Upper lobe of left lung (tissue), 4 donors: ENCODE data around the gene INPP5D.

Experiments used
- CTCF ChIP-seq, 6 experiments: fragments of 450-650 bp in 4 of 6; fragments of 200-600 bp in 2 of 6; sonication (generic) in 2 of 6; IDR thresholded peaks; one replicate each; pipeline ENCODE4 v1.5.1; 2016 to 2019; ENCODE audit warnings: antibody characterized with exemption in 6 of 6
- EP300 ChIP-seq, 4 donors: sonication (generic); formaldehyde crosslinking; IDR thresholded peaks; one replicate each; pipeline ENCODE4 v1.5.1; 2017; ENCODE audit warnings: antibody characterized with exemption in 4 of 4, control low read depth in 2 of 4
- POLR2A ChIP-seq, 4 donors: fragments of 450-650 bp; IDR thresholded peaks; one replicate each; pipeline ENCODE4 v1.5.1; 2016 to 2017; ENCODE audit warnings: antibody characterized with exemption in 4 of 4, mild to moderate bottlenecking in 2 of 4
- POLR2AphosphoS5 ChIP-seq, 2 donors: sonication (generic); formaldehyde crosslinking; IDR thresholded peaks; one replicate each; pipeline ENCODE4 v1.5.1; 2017; ENCODE audit warnings: antibody characterized with exemption in 2 of 2

- TF ChIP-seq CTCF (IDR thresholded peaks at IDR 0.05) (no peak), POLR2A (IDR thresholded peaks at IDR 0.05) (no peak), POLR2AphosphoS5 (IDR thresholded peaks at IDR 0.05) (no peak), EP300 (IDR thresholded peaks at IDR 0.05) (no peak)
Observed at GRCh38 chr2:233085839-233086150, 25.7 kb downstream of the INPP5D start.
